Fibroblast of lung (primary cell): ENCODE measurements around the gene CALR3.

Source experiments
- EZH2 ChIP-seq: IDR thresholded peaks from 2 replicates; pipeline ENCODE4 v1.5.1; 2012; ENCODE audit warnings: low read length, control low read depth, mild to moderate bottlenecking; ENCODE audit errors: missing control alignments
- TF ChIP-seq, protein P1 (sequence below), 2 donors: IDR thresholded peaks in 1 of 2; conservative IDR thresholded peaks in 1 of 2; 1 replicate in 1 of 2; 2 replicates in 1 of 2; pipeline ENCODE4 v1.5.1; 2011 to 2012; ENCODE audit warnings: low read length in 2 of 2, control low read depth in 1 of 2, inconsistent platforms in 1 of 2, low read depth in 1 of 2, mild to moderate bottlenecking in 1 of 2

DNA sequence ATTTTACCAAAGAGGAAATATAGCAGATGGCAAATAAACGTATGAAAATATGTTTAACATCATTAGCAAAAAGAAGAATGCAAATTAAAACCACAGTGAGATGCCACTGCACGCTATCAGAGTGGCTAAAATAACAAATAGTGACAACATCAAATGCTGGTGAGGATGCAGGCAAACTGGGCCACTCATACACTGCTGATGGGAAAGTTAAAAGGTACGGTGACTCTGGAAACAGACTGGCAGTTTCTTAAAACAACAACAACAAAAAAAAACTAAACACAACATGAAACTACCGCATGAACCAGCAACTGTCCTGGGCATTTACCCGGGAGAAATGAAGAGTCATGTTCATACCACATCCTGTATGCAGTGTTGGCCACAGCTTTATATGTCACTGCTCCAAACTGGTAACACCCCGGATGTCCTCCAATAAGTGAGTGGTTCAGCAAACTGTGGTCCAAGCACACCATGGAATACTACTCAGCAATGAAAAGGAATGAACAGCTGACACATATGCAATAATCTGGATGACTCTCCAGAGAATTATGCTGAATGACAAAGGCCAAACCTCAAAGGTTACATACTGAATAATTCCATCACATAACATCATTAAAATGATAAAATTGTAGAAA lies 46.5 kb downstream of the CALR3 start:
- TF ChIP-seq, protein P1, sequence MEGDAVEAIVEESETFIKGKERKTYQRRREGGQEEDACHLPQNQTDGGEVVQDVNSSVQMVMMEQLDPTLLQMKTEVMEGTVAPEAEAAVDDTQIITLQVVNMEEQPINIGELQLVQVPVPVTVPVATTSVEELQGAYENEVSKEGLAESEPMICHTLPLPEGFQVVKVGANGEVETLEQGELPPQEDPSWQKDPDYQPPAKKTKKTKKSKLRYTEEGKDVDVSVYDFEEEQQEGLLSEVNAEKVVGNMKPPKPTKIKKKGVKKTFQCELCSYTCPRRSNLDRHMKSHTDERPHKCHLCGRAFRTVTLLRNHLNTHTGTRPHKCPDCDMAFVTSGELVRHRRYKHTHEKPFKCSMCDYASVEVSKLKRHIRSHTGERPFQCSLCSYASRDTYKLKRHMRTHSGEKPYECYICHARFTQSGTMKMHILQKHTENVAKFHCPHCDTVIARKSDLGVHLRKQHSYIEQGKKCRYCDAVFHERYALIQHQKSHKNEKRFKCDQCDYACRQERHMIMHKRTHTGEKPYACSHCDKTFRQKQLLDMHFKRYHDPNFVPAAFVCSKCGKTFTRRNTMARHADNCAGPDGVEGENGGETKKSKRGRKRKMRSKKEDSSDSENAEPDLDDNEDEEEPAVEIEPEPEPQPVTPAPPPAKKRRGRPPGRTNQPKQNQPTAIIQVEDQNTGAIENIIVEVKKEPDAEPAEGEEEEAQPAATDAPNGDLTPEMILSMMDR (conservative IDR thresholded peaks at IDR 0.05 in 1 of 2, IDR thresholded peaks at IDR 0.05 in 1 of 2; ENCODE audit: low read depth in 1 of 2, low read length in 2 of 2), result no peak
- TF ChIP-seq EZH2, result no peak
